PC-9 (cell line): ENCODE results near the gene ANO2. TPM values are rescaled to one million over a fixed set of nuclear protein-coding genes. Genes with fewer than 3 reads are reported as not detected.

Source experiments
- BruUV-seq: library from RNA; stranded (reverse); fragments of 400-500 nt; replicated peaks from 2 replicates; lab custom pipeline; 2021; lab: Mats Ljungman, UMichigan
- CTCF ChIA-PET: fragments of 300-600 bp; sonication (Branson Sonifier 250); formaldehyde crosslinking; loops from one replicate; lab custom pipeline; 2022; ENCODE audit warnings: antibody characterized with exemption; lab: Charles Lee
- POLR2A ChIA-PET: fragments of 300-600 bp; sonication (Branson Sonifier 250); formaldehyde crosslinking; loops from one replicate; lab custom pipeline; 2022; ENCODE audit warnings: antibody characterized with exemption; ENCODE audit not compliant: unreplicated experiment; lab: Charles Lee
- DNase-seq, 2 experiments: peaks; one replicate each; pipeline versions ENCODE4 v3.0.0 to v3.0.0-alpha.2; 2015 to 2022; ENCODE audit warnings: mixed read lengths in 1 of 2
- H2AFZ ChIP-seq: fragments of 200-600 bp; sonication (generic); 2 replicates; pipeline ENCODE4 v1.8.1; 2017; ENCODE audit warnings: antibody characterized with exemption
- H3F3A ChIP-seq: fragments of 200-600 bp; sonication (generic); 2 replicates; pipeline ENCODE4 v1.8.1; 2017; ENCODE audit warnings: antibody characterized with exemption, mild to moderate bottlenecking, low read depth; ENCODE audit not compliant: insufficient read depth
- H3K27ac ChIP-seq: fragments of 200-600 bp; sonication (generic); 2 replicates; pipeline ENCODE4 v1.6.1; 2016; ENCODE audit warnings: mixed run types
- H3K27me3 ChIP-seq: fragments of 200-600 bp; sonication (generic); 2 replicates; pipeline ENCODE4 v1.6.1; 2016; ENCODE audit warnings: low read depth, mixed run types; ENCODE audit not compliant: insufficient read depth
- H3K36me3 ChIP-seq: fragments of 200-600 bp; sonication (generic); 2 replicates; pipeline ENCODE4 v1.6.1; 2016; ENCODE audit warnings: low read depth, mixed run types
- H3K4me1 ChIP-seq: fragments of 200-600 bp; sonication (generic); replicated peaks from 2 replicates; pipeline ENCODE4 v1.6.1; 2016; ENCODE audit warnings: mixed run types; ENCODE audit not compliant: insufficient read depth
- H3K4me2 ChIP-seq: fragments of 200-600 bp; sonication (generic); 2 replicates; pipeline ENCODE4 v1.6.1; 2017; ENCODE audit warnings: mixed run types
- H3K4me3 ChIP-seq: fragments of 200-600 bp; sonication (generic); 2 replicates; pipeline ENCODE4 v1.6.1; 2016; ENCODE audit warnings: mixed run types
- H3K79me2 ChIP-seq: fragments of 200-600 bp; sonication (generic); 2 replicates; pipeline ENCODE4 v1.6.1; 2017; ENCODE audit warnings: low read depth, mixed run types
- H3K9me2 ChIP-seq: fragments of 200-600 bp; sonication (generic); 2 replicates; pipeline ENCODE4 v1.8.1; 2017; ENCODE audit warnings: mild to moderate bottlenecking; ENCODE audit not compliant: insufficient read depth
- H3K9me3 ChIP-seq: fragments of 200-600 bp; sonication (generic); 2 replicates; pipeline ENCODE4 v1.8.1; 2016; ENCODE audit warnings: low read depth; ENCODE audit not compliant: insufficient read depth
- H4K20me1 ChIP-seq: fragments of 200-600 bp; sonication (generic); 2 replicates; pipeline ENCODE4 v1.8.1; 2017; ENCODE audit not compliant: insufficient read depth
- EZH2 ChIP-seq: fragments of 200-600 bp; sonication (generic); IDR thresholded peaks from 2 replicates; pipeline ENCODE4 v1.8.0; 2017; ENCODE audit warnings: antibody characterized with exemption, low read depth
- intact Hi-C: fragments of 100-400 bp; cut with micrococcal nuclease; formaldehyde crosslinking; loops from one replicate; pipeline ENCODE4 v1.10.0; 2022; ENCODE audit not compliant: unreplicated experiment
- total RNA-seq: library from RNA; stranded (reverse); gene quantifications from 2 replicates; pipeline ENCODE4 v1.2.3, GENCODE V29; 2021
- TF ChIP-seq, protein P1 (sequence below): fragments of 200-600 bp; sonication (generic); conservative IDR thresholded peaks from 2 replicates; pipeline ENCODE4 v1.6.1; 2017; ENCODE audit warnings: mixed run types, antibody characterized with exemption, mild to moderate bottlenecking, moderate library complexity

ANO2 gene
- total RNA-seq, 1 experiment from 2014 or later, result not detected

DNA sequence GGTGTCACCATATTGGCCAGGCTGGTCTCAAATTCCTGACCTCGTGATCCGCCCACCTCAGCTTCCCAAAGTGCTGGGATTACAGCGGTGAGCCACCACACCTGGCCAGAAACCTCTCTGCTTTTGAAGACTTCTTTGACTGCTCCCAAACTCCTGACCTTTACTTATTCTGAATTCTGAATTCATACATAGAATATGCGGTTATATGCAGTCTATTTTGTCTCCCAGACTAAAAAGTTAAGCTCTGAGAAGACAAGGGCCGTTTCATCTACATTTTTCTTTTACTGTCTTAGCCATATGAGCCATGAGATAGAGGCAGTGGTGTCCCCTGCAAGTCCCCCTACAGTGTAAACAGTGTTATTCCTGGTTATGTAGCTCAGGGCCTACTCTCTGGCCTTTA lies 333.9 kb downstream of the ANO2 start:
- Histone ChIP-seq H2AFZ (no peak overlapping the region), H3K4me1 (no peaks in the 10 kb centered on the region), H4K20me1 (peaks cover 1% of the 10 kb centered on the region; the same call in 1 of the 2 replicates), H3K36me3 (no peaks in the 10 kb centered on the region), H3K27ac (no peak overlapping the region), H3K27me3 (peaks cover 37% of the 10 kb centered on the region), H3K9me3 (no peaks in the 10 kb centered on the region), H3K4me2 (no peak overlapping the region), H3K4me3 (no peak overlapping the region), H3F3A (no peaks in the 10 kb centered on the region), H3K9me2 (no peaks in the 10 kb centered on the region), H3K79me2 (no peaks in the 10 kb centered on the region)
- BruUV-seq, result no TSS peak
- no peak for DNase-seq
- intact Hi-C loops, result no loop called here
- ChIA-PET CTCF (no interaction called here), POLR2A (no interaction called here)
- no peak for TF ChIP-seq EZH2
- TF ChIP-seq, protein P1, sequence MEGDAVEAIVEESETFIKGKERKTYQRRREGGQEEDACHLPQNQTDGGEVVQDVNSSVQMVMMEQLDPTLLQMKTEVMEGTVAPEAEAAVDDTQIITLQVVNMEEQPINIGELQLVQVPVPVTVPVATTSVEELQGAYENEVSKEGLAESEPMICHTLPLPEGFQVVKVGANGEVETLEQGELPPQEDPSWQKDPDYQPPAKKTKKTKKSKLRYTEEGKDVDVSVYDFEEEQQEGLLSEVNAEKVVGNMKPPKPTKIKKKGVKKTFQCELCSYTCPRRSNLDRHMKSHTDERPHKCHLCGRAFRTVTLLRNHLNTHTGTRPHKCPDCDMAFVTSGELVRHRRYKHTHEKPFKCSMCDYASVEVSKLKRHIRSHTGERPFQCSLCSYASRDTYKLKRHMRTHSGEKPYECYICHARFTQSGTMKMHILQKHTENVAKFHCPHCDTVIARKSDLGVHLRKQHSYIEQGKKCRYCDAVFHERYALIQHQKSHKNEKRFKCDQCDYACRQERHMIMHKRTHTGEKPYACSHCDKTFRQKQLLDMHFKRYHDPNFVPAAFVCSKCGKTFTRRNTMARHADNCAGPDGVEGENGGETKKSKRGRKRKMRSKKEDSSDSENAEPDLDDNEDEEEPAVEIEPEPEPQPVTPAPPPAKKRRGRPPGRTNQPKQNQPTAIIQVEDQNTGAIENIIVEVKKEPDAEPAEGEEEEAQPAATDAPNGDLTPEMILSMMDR, result no peak

DNA sequence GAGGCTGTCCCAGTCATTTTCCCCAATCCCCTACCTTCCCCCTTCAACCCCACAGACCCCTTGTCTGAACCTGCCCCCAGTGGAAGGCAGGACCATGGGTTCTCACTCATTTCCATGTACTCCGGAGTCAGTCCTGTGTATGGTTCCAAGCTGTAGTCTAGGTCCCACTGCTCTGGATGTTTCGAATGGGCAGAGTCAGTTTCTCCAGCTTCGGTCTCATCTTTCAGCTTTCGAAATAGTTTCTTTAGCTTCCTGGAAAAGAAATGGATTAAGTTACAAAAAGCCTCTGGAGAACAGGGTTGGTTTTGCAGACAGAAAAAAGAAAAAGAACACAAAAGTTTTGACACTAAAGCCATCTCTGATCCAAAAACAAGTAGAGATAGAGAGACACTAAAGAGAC lies 345.7 kb downstream of the ANO2 start:
- Histone ChIP-seq H3K79me2 (no peaks in the 10 kb centered on the region), H4K20me1 (no peaks in the 10 kb centered on the region), H3K9me2 (peaks cover 8% of the 10 kb centered on the region; the same call in 1 of the 2 replicates), H3K4me1 (no peaks in the 10 kb centered on the region), H3K9me3 (no peaks in the 10 kb centered on the region), H3F3A (no peaks in the 10 kb centered on the region), H3K36me3 (no peaks in the 10 kb centered on the region), H3K27me3 (peaks cover 65% of the 10 kb centered on the region), H2AFZ (no peak overlapping the region), H3K27ac (no peak overlapping the region), H3K4me2 (no peak overlapping the region), H3K4me3 (no peak overlapping the region)
- no peak for DNase-seq
- POLR2A ChIA-PET, result no interaction called here
- intact Hi-C loops, result no loop called here
- no TSS peak for BruUV-seq
- no peak for TF ChIP-seq EZH2
- TF ChIP-seq, protein P1, result no peak
- CTCF ChIA-PET, result no interaction called here

DNA sequence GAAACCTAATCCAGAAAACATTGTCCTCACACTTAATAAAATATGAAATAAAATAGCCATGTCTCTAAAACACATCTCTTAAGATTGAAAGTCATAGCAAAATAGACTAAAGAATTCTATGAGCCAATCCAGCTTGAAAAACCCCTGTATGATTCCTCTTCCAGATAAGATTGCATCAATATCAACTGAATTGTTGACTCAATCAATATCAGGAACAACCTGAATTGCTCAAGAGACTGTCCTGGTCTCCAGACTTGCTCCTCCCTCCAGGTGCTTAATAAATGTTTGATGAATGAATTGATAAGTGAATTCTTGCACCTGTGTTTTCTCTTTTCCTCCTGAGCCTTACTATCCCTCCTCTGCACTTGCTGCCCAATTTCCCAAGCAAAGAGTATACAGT lies 351.1 kb downstream of the ANO2 start:
- H3K79me2 ChIP-seq, result no peaks in the 10 kb centered on the region
- ChIA-PET CTCF (no interaction called here), POLR2A (no interaction called here)
- H3K4me3 ChIP-seq, result no peak overlapping the region
- H3K4me1 ChIP-seq, result no peaks in the 10 kb centered on the region
- no peak overlapping the region for H3K27ac ChIP-seq
- no peak for TF ChIP-seq EZH2
- TF ChIP-seq, protein P1, result no peak
- no peaks in the 10 kb centered on the region for H4K20me1 ChIP-seq
- no peak overlapping the region for H2AFZ ChIP-seq
- H3F3A ChIP-seq, result no peaks in the 10 kb centered on the region
- no peaks in the 10 kb centered on the region for H3K36me3 ChIP-seq
- intact Hi-C loops, result no loop called here
- H3K9me3 ChIP-seq, result no peaks in the 10 kb centered on the region
- H3K4me2 ChIP-seq, result no peak overlapping the region
- no TSS peak for BruUV-seq
- H3K27me3 ChIP-seq, result peaks cover 70% of the 10 kb centered on the region
- 0 out of 2 replicates have a peak, but pooled peaks cover 4% of the 10 kb centered on the region for H3K9me2 ChIP-seq
- DNase-seq, result no peak
